Liver (tissue), 9 donors: ENCODE measurements around the gene LARGE1. TPM values are rescaled to one million over a fixed set of nuclear protein-coding genes. Genes with fewer than 3 reads are reported as not detected.

Experiments
- DNase-seq: peaks from one replicate; pipeline ENCODE4 v3.0.0-alpha.2; 2017; ENCODE audit warnings: low spot score
- H3K27ac ChIP-seq, 2 donors: one replicate each; pipeline ENCODE4 v1.7.0; 2013; ENCODE audit warnings: inconsistent platforms in 2 of 2, low read length in 2 of 2, control low read depth in 1 of 2, low read depth in 1 of 2, mild to moderate bottlenecking in 1 of 2
- H3K27me3 ChIP-seq, 4 donors: one replicate each; pipeline versions ENCODE4 v1.6.1 to v1.7.0; 2013; ENCODE audit warnings: low read length in 3 of 4, inconsistent platforms in 1 of 4, mild to moderate bottlenecking in 1 of 4, moderate library complexity in 1 of 4; ENCODE audit not compliant: control insufficient read depth in 4 of 4, insufficient read depth in 4 of 4
- H3K36me3 ChIP-seq, 4 donors: one replicate each; pipeline versions ENCODE4 v1.6.1 to v1.7.0; 2013; ENCODE audit warnings: low read length in 3 of 4, mild to moderate bottlenecking in 3 of 4, low read depth in 1 of 4, moderate library complexity in 1 of 4; ENCODE audit not compliant: control insufficient read depth in 4 of 4, insufficient read depth in 3 of 4
- H3K4me1 ChIP-seq, 4 donors: one replicate each; pipeline versions ENCODE4 v1.6.1 to v1.7.0; 2013; ENCODE audit warnings: low read length in 3 of 4, mild to moderate bottlenecking in 3 of 4, moderate library complexity in 1 of 4; ENCODE audit not compliant: control insufficient read depth in 4 of 4, insufficient read depth in 4 of 4
- H3K4me3 ChIP-seq, 3 donors: one replicate each; pipeline versions ENCODE4 v1.6.1 to v1.7.0; 2013; ENCODE audit warnings: low read length in 3 of 3, control low read depth in 1 of 3, low read depth in 1 of 3, mild to moderate bottlenecking in 1 of 3
- H3K9ac ChIP-seq, 2 donors: one replicate each; pipeline ENCODE4 v1.7.0; 2013; ENCODE audit warnings: low read length in 2 of 2, mild to moderate bottlenecking in 2 of 2, moderate library complexity in 2 of 2, control low read depth in 1 of 2, low read depth in 1 of 2
- H3K9me3 ChIP-seq, 4 donors: one replicate each; pipeline versions ENCODE4 v1.6.1 to v1.7.0; 2013; ENCODE audit warnings: low read length in 3 of 4; ENCODE audit not compliant: control insufficient read depth in 4 of 4
- EGR1 ChIP-seq, 2 donors: IDR thresholded peaks; 2 replicates each; pipeline ENCODE4 v1.6.1; 2016 to 2018; ENCODE audit warnings: antibody characterized with exemption in 2 of 2, low read depth in 2 of 2
- FOXA1 ChIP-seq: IDR thresholded peaks from 2 replicates; pipeline ENCODE4 v1.6.1; 2016; ENCODE audit warnings: antibody characterized with exemption
- FOXA2 ChIP-seq: IDR thresholded peaks from 2 replicates; pipeline ENCODE4 v1.6.1; 2016; ENCODE audit warnings: antibody characterized with exemption
- GABPA ChIP-seq, 2 donors: IDR thresholded peaks in 1 of 2; conservative IDR thresholded peaks in 1 of 2; 2 replicates each; pipeline ENCODE4 v1.6.1; 2016; ENCODE audit warnings: antibody characterized with exemption in 2 of 2, mild to moderate bottlenecking in 1 of 2, moderate library complexity in 1 of 2
- HNF4A ChIP-seq, 2 donors: conservative IDR thresholded peaks; 2 replicates each; pipeline ENCODE4 v1.6.1; 2016; ENCODE audit warnings: antibody characterized with exemption in 2 of 2, mild to moderate bottlenecking in 2 of 2
- HNF4G ChIP-seq: IDR thresholded peaks from 2 replicates; pipeline ENCODE4 v1.6.1; 2016; ENCODE audit warnings: antibody characterized with exemption
- MAX ChIP-seq: IDR thresholded peaks from 2 replicates; pipeline ENCODE4 v1.6.1; 2016; ENCODE audit warnings: antibody characterized with exemption
- NR2F2 ChIP-seq: IDR thresholded peaks from 2 replicates; pipeline ENCODE4 v1.6.1; 2016; ENCODE audit warnings: antibody characterized with exemption
- RAD21 ChIP-seq, 2 donors: IDR thresholded peaks; 2 replicates each; pipeline ENCODE4 v1.6.1; 2016; ENCODE audit warnings: antibody characterized with exemption in 2 of 2, mild to moderate bottlenecking in 2 of 2
- RXRA ChIP-seq, 2 donors: IDR thresholded peaks; 2 replicates each; pipeline ENCODE4 v1.6.1; 2017 to 2018; ENCODE audit warnings: antibody characterized with exemption in 2 of 2, mild to moderate bottlenecking in 1 of 2
- SP1 ChIP-seq: IDR thresholded peaks from 2 replicates; pipeline ENCODE4 v1.6.1; 2018; ENCODE audit warnings: antibody characterized with exemption, mild to moderate bottlenecking
- TAF1 ChIP-seq: conservative IDR thresholded peaks from 2 replicates; pipeline ENCODE4 v1.6.1; 2016; ENCODE audit warnings: antibody characterized with exemption, mild to moderate bottlenecking
- ZBTB33 ChIP-seq: IDR thresholded peaks from 2 replicates; pipeline ENCODE4 v1.6.1; 2016; ENCODE audit warnings: antibody characterized with exemption
- WGBS: extraction: QIAGEN DNeasy Blood & Tissue Kit; methylation state at CpG from one replicate; pipeline ENCODE4 v1.1.7; 2013; 5-methylcytosine and 5-hydroxymethylcytosine counted together
- polyA plus RNA-seq, 2 donors: library from polyadenylated mRNA; stranded (reverse) in 1 of 2; unstranded in 1 of 2; fragments of 200-250 nt in 1 of 2; fragments of >200 nt in 1 of 2; fragmentation: Nextera tagmentation in 1 of 2; extraction: Ambion mirVana in 1 of 2; gene quantifications; one replicate each; pipeline versions ENCODE4 v1.2.1 to v1.2.3, GENCODE V29; 2013 to 2015
- total RNA-seq, 2 donors: library from RNA; depleted of rRNA; stranded (reverse); fragments of >200 nt; gene quantifications; one replicate each; pipeline ENCODE4 v1.2.3, GENCODE V29; 2014
- TF ChIP-seq, protein P1 (sequence below): IDR thresholded peaks from 2 replicates; pipeline ENCODE4 v1.6.1; 2016; ENCODE audit warnings: antibody characterized with exemption
- TF ChIP-seq, protein P2 (sequence below): fragments of 150-350 bp; IDR thresholded peaks from 2 replicates; pipeline ENCODE4 v1.5.1; 2017; ENCODE audit warnings: improper control_type of control experiment, low read depth, low read length; ENCODE audit not compliant: missing input control
- donor health status: healthy.
- donor health status: healthy.
- donor health status: healthy.
- donor health status: healthy.
- donor health status: healthy.

Gene LARGE1
- total and polyA plus RNA-seq, 4 donors, result 2.3 to 14.1 (median 5.7) TPM

DNA sequence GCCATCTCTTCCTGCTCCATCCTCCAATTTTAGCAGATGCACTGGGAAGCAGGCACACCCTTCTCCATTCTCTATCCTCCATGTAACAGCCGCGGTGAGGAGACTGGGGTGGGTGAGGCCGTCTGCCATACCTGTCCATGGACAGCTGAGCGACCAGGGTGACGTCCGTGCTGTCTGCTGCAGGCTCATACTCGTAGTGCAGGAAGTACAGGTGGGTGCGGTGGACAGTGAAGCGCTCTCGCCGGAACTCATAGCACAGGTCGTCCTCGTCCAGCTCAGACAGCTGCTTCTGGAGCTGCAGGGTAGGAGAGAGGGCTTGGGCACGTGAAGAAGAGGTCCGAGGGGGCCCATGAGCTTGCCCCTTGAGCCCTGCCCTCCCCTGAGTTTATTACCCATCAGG is 604.3 kb downstream of the LARGE1 start:
- TF ChIP-seq NR2F2, result no peak
- TF ChIP-seq HNF4G, result no peak
- TF ChIP-seq, protein P1, sequence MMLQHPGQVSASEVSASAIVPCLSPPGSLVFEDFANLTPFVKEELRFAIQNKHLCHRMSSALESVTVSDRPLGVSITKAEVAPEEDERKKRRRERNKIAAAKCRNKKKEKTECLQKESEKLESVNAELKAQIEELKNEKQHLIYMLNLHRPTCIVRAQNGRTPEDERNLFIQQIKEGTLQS, result no peak
- no peak for TF ChIP-seq TAF1
- no peak for TF ChIP-seq EGR1 (IDR thresholded peaks at IDR 0.05; ENCODE audit: low read depth in 2 of 2)
- no peak for TF ChIP-seq MAX
- TF ChIP-seq SP1, result no peak
- TF ChIP-seq, protein P2, sequence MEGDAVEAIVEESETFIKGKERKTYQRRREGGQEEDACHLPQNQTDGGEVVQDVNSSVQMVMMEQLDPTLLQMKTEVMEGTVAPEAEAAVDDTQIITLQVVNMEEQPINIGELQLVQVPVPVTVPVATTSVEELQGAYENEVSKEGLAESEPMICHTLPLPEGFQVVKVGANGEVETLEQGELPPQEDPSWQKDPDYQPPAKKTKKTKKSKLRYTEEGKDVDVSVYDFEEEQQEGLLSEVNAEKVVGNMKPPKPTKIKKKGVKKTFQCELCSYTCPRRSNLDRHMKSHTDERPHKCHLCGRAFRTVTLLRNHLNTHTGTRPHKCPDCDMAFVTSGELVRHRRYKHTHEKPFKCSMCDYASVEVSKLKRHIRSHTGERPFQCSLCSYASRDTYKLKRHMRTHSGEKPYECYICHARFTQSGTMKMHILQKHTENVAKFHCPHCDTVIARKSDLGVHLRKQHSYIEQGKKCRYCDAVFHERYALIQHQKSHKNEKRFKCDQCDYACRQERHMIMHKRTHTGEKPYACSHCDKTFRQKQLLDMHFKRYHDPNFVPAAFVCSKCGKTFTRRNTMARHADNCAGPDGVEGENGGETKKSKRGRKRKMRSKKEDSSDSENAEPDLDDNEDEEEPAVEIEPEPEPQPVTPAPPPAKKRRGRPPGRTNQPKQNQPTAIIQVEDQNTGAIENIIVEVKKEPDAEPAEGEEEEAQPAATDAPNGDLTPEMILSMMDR, result no peak
- no peak for TF ChIP-seq HNF4A (conservative IDR thresholded peaks at IDR 0.05)
- no peak for TF ChIP-seq FOXA1
- TF ChIP-seq RAD21 (IDR thresholded peaks at IDR 0.05), result no peak
- no peak for TF ChIP-seq GABPA (IDR thresholded peaks at IDR 0.05 in 1 of 2, conservative IDR thresholded peaks at IDR 0.05 in 1 of 2)
- H3K9me3 ChIP-seq, result no peaks in the 10 kb centered on the region
- no peaks in the 10 kb centered on the region for H3K27me3 ChIP-seq
- no peak for DNase-seq
- no peak overlapping the region for H3K9ac ChIP-seq
- H3K36me3 ChIP-seq, result peaks cover 0 to 12% (median 4%) of the 10 kb centered on the region in 4 donors
- WGBS, result 96% methylated on average over 15 of the region's 15 CpGs
- no peaks in the 10 kb centered on the region for H3K4me1 ChIP-seq
- H3K4me3 ChIP-seq, result no peak overlapping the region
- H3K27ac ChIP-seq, result no peak overlapping the region

DNA sequence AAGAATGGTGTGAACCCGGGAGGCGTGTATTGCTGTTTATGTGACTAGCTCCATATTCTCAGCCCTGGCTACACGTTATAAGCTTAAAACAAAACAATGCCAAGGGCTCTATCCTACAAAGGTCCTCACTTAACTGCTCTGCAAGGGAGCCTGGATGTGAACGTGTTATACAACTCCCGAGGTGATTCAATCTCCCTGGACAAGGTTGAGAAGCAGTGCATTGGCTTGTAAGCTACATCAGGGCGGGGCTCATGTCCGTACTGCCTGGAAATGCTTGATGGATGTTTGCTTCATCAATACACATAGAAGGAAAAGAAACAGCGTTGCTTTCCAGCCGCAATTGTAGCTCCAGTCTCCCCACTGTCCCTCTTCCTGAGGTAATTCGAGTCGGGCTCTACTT is 605.2 kb downstream of the LARGE1 start:
- no peaks in the 10 kb centered on the region for H3K27me3 ChIP-seq
- no peak overlapping the region for H3K4me3 ChIP-seq
- no peak overlapping the region for H3K9ac ChIP-seq
- no peaks in the 10 kb centered on the region for H3K4me1 ChIP-seq
- no peak for DNase-seq
- TF ChIP-seq ZBTB33, result no peak
- no peak for TF ChIP-seq FOXA1
- TF ChIP-seq RXRA (IDR thresholded peaks at IDR 0.05), result no peak
- TF ChIP-seq, protein P1, result no peak
- no peak for TF ChIP-seq TAF1
- TF ChIP-seq FOXA2, result no peak
- no peaks in the 10 kb centered on the region for H3K9me3 ChIP-seq
- H3K27ac ChIP-seq, result no peak overlapping the region
- 96% methylated on average over 11 of the region's 11 CpGs for WGBS
- peaks cover 0 to 12% (median 4%) of the 10 kb centered on the region in 4 donors for H3K36me3 ChIP-seq

DNA sequence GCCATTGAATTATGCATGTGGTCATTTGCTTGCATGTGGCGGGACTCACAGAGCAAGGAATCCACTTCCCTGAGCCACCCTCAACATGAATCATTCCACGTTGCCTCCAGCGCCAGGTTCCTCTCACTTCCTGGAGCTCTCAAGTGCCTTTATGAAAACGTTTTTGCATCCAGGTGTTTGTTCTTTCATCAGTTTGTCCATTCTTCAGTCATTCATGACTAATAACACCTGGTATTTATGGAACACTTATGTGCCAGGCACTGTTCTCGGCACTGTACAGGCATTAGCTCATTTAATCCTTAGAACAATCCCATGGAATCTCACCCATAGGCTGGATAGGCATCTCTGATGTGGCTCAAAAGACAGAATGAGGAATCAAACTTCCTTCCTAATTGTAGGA is 606.0 kb downstream of the LARGE1 start:
- WGBS, result 88% methylated on average over 5 of the region's 5 CpGs
- no peak overlapping the region for H3K27ac ChIP-seq
- no peak for TF ChIP-seq NR2F2
- no peak for TF ChIP-seq HNF4G
- TF ChIP-seq, protein P2, result no peak
- TF ChIP-seq MAX, result no peak
- no peaks in the 10 kb centered on the region for H3K27me3 ChIP-seq
- H3K4me1 ChIP-seq, result no peaks in the 10 kb centered on the region
- no peak overlapping the region for H3K4me3 ChIP-seq
- no peaks in the 10 kb centered on the region for H3K9me3 ChIP-seq
- no peak for DNase-seq
- no peak overlapping the region for H3K9ac ChIP-seq
- H3K36me3 ChIP-seq, result peaks cover 0 to 12% (median 4%) of the 10 kb centered on the region in 4 donors
